NCI-H2107 treated with DMSO at 0.1 percent for 48 hours (cell line): ENCODE results near the gene MKRN2.
A peak's percentile ranks its signal among the peaks of the same experiment; 100 is the strongest.
"Not testable (repeated sequence)": the region's sequence is repeated elsewhere in the genome, so short reads cannot be mapped to it uniquely, and the experiment has no call there.

Experiments used
- DNase-seq: peaks from one replicate; lab custom pipeline; 2025; ENCODE audit not compliant: unreplicated experiment; lab: John Stamatoyannopoulos, UW

Gene MKRN2

DNA sequence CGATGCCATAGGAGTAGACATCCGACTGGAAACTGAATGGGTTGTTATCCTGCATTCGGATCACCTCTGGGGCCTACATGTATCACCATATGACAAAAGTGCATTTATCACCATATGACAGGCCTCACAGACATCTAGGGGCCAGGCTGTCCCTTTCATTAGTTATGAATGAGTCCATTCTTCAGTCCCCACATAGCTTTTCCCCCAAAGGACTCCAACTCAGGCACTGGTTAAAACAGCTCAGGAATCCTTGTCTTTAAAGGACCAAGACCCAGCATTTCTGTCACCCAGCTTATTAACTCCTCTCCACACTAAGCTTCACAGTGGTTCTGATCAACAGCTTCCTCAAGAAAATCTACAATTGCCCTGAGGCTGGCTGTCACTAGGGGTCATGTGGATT lies 28.3 kb downstream of the MKRN2 start:
- DNase-seq: no peak

DNA sequence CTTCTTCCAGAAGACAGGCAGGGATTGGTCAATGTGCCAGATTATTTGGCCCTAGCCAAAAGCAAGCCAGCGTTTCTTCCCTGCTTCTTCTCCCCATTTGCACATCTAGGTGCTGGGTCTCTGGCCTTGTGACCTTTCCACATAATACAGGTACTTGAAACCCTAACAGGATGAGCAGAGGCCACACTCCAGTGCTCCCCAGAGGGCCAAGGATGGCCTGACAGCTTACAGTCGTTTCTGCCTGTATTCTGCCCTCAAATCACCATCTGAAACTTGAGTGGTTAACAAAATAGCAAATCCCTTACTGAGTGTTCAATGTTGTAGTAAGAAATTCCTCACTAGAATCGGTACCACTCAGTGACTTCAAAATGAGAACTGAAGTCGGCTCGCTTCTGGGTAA lies 29.1 kb downstream of the MKRN2 start:
- DNase-seq: no peak

- DNase-seq: no peak
Measured at GRCh38 chr3:12586403-12586802, 29.5 kb downstream of the MKRN2 start.

DNA sequence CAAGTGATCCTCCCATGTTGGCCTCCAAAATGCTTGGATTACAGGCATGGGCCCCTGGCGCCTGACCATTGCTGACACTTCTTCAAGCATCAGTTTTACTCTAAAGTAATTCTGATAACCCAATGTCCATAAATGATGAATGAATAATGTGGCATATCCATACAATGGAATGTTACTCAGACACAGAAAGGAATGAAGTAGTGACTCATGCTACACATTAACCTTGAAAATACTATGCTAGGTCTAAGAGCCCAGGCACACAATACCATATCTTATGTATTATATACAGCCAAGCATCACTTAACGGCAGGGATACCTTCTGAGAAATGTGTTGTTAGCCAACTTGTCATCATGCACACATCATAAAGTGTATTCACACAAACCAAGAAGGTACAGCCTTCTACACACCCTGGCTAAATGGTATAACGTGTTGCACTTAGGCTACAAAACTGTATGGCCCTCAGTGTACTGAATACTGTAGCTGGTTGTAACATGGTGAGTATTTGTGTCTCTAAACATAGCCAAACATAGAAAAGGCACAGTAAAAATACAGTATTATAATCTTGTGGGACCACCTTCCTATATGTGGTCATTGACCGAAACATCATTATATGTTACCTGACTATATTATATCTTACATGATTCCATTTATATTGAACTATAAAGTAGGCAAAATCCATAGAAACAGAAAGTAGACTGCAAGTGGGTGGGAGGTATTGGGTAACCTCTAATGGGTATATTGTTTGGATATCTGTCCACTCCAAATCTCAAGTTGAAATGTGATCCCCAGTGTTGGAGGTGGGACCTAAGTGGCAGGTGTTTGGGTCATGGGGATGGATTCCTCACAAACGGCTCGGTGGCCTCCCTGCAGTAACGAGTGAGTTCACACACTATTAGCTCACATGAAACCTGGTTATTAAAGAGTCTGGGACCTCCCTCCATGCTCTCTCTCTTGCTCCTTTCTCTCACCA lies 31.4 kb downstream of the MKRN2 start:
- DNase-seq: peak; percentile 68

DNA sequence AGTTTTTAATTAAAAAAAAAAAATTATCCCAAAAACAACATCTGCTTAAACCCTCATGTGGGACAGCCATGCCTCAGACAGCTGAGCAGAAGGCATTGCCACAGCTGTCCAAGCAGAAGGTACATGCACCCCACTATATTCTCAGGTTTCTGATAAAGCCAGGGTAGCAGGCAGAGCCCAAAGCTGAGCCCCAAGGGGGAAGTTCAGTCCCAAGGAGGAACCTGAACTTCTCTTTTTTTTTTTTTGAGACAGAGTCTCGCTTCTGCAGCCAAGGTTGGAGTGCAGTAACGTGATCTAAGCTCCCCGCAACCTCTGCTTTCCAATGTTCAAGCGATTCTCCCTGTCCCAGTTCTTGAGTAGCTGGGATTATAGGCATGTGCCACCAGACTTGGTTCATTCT lies 33.2 kb downstream of the MKRN2 start:
- no peak for DNase-seq

- no peak for DNase-seq
Measured at GRCh38 chr3:12591456-12591855, 34.6 kb downstream of the MKRN2 start.

DNA sequence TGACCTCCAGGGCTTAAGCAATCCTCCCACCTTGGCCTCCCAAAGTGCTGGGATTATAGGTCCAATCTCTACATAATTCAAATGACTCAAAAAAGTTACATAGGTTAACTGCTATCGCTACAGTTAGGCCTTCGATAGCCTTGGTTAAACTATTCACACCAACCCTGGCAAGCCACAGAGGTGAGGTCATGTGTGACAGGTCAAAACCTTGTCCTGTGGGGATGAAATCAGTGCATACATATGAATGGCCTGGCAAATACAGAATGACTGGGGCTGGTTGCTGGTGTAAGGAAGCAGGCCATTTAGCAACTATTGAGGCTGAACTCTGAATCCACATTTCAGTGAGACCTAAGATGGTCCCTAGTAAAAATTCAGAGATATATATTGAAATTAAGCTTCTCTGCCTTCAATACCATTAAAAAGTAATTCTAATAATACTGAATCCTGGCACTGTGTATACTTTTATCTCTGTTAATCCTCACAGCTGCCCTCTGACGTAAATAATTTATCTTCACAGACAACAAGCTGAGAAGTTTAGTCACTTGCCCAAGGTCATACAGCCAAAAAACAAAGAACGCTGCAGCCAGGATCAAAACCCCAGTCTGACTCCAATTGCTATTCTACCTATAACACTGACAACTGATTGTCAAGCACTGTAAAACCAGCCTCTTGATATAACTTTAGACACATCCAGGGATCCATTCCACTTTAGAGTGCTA lies 35.3 kb downstream of the MKRN2 start:
- DNase-seq: no peak

DNA sequence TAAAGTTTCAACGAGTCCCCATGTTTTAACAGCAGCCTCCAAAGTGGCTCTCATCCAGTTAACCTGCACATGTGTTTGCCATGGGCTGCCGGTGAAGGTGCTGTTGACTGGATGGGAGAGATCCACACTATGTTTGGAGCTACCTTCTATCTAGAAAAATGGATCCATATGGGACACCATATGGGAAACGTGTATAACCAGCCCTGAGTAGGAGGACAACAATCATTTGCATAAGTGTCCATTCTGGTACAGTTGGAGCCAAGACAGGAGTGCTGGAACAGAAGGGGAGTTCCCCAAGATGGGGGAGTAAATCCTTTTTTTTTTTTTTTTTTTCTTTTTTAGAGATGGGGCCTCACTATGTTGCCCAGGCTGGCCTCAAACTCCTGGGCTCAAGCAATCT lies 36.6 kb downstream of the MKRN2 start:
- no peak for DNase-seq

- DNase-seq: no peak
Measured at GRCh38 chr3:12598890-12599289, 42.0 kb downstream of the MKRN2 start.

DNA sequence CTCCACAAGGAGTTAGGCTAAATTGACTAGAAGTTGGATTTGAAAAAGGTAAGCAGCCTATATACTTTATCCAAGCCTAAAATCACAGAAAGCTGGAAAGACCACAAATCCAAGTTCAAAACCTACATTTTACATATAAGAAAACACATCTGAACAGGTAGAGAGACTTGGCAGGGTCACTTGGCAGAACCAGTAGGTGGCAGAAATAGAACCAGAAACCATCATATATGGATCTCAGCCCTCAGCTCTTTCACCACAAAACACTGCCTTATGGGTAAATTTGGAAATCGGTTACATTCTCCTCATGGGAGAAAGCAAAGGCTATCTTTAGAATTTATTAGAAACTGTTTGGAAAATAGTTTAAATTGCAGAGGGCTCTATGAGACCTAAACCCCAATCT lies 44.2 kb downstream of the MKRN2 start:
- no peak for DNase-seq

GRCh38 chr3:12603969-12604368 lies 47.1 kb downstream of the MKRN2 start:
- no peak for DNase-seq

- DNase-seq: no peak
Measured at GRCh38 chr3:12608376-12608775, 51.5 kb downstream of the MKRN2 start.

DNA sequence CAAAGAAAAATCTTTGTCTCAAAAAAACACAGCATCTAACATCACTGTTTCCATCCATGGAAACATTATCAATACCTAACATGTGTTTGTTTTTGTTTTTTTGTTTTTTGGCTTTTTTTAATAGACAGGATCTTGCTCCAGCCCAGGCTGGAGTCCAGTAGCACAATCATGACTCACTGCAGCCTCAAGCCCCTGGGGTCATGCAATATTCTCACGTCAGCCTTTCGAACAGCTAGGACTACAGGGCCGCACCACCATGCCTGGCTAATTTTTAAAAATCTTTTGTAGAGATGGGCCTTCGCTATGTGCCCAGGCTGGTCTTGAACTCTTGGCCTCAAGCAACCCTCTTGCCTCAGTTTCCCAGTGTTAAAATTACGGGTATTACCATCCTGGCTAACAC lies 54.2 kb downstream of the MKRN2 start:
- DNase-seq: no peak

GRCh38 chr3:12612514-12613226 lies 55.8 kb downstream of the MKRN2 start:
- no peak for DNase-seq

DNA sequence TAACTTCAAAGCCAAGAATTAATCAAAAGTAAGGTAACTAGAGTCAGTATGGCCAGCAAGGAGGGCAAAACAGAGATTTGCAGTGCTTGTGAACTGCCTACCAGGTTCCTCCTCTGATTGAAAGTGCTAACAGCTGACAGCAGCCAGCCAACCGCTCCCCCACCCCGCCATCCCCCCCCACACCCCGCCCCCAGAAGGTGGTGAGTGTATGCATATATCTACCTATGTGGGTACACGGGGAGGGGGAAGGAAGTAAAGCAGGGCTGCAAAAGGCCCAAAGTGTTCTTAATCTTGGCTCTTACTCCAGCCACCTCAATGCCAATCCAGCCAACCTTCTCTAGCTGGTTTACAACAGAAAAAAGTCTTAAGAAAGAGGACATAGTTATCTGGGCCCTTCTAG lies 56.4 kb downstream of the MKRN2 start:
- DNase-seq: no peak

DNA sequence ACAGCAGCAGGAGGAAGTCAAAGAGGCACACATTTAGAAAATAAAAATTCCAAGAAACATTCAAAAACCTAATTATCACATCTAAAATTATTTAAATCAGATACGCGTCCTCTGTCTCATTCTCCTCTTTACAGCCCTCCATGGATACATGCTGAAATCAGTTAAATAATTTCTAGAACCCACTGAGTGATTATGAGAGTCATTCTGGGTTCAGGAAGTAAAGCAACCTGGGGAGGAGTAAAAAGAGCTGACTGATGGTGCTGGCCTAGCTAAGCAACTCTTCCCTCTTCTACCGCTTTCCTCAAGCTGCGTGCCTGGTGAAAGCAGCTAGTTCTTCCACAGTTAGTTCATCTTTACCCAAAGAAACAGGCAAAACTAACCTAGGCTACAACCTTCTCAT lies 58.4 kb downstream of the MKRN2 start:
- no peak for DNase-seq

GRCh38 chr3:12618426-12618825 lies 61.5 kb downstream of the MKRN2 start:
- DNase-seq: no peak

DNA sequence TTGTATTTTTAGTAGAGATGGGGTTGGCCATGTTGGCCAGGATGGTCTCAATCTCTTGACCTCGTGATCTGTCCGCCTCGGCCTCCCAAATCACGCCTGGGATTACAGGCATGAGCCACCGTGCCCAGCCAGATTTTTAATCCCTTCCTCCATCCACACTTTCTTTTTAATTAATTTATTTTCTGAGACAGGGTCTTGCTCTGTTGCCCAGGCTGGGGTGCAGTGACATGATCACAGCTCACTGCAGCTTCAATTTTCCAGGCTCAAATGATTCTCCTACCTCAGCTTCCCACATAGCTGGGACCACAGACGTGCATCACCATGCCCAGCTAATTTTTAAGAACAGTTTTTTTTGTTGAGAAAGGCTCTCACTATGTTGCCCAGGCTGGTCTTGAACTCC lies 63.4 kb downstream of the MKRN2 start:
- DNase-seq: no peak

DNA sequence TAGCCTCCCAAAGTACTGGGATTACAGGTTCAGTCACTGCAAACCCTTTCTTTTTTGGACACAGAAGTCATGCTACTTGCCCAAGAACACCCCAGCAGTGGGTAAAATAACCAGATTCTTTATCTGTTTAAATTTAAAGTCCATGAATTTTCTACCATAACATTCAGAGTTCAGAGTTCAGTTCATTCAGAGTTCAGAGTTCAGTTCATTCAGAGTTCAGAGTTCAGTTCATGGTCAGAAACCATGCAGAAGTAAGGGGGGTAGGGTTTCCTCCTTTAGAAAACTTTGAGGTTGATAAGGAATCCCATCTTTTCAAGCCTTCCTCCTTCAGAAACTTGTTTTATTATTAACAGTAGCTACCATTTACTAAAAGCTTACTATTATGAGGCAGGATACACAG lies 63.8 kb downstream of the MKRN2 start:
- DNase-seq: no peak

GRCh38 chr3:12622335-12622734 lies 65.4 kb downstream of the MKRN2 start:
- DNase-seq: no peak

GRCh38 chr3:12624056-12624455 lies 67.2 kb downstream of the MKRN2 start:
- no peak for DNase-seq

GRCh38 chr3:12624964-12625363 lies 68.1 kb downstream of the MKRN2 start:
- DNase-seq: not testable (repeated sequence)
